Activated T-helper 9 cell treated with anti-CD3 and anti-CD28 coated beads, Interleukin-2, amount 50 U/mL, for 16 hours (primary cell): ENCODE results near the gene PCDH20.
"Not testable (repeated sequence)": the region's sequence is repeated elsewhere in the genome, so short reads cannot be mapped to it uniquely, and the experiment has no call there.

Experiments
- DNase-seq: peaks from one replicate; pipeline ENCODE4 v3.0.0-alpha.2; 2020; ENCODE audit warnings: low read depth

Gene PCDH20

GRCh38 chr13:61415749-61416148 lies at the start of gene PCDH20:
PCDH20 (minus strand) TSS chr13:61415849; CDS start chr13:61415158, 691 bp downstream.
- DNase-seq = no peak

- no peak for DNase-seq
These were observed 47.4 kb upstream of the PCDH20 start for GRCh38 chr13:61463024-61463423.

- no peak for DNase-seq
These were observed 37.5 kb upstream of the PCDH20 start for GRCh38 chr13:61453121-61453520.

GRCh38 chr13:61432029-61432428 lies 16.4 kb upstream of the PCDH20 start:
- DNase-seq = no peak

GRCh38 chr13:61423915-61424314 lies 8.3 kb upstream of the PCDH20 start:
- DNase-seq = no peak

- DNase-seq = no peak
These were observed 1.5 kb upstream of the PCDH20 start for GRCh38 chr13:61417086-61417570.

- no peak for DNase-seq
These were observed 459 bp downstream of the PCDH20 start for GRCh38 chr13:61415058-61415721.

- no peak for DNase-seq
These were observed 977 bp downstream of the PCDH20 start for GRCh38 chr13:61414686-61415057.

GRCh38 chr13:61413572-61414535 lies 1.8 kb downstream of the PCDH20 start:
- no peak for DNase-seq

- no peak for DNase-seq
These were observed 4.9 kb downstream of the PCDH20 start for GRCh38 chr13:61410669-61411297.

GRCh38 chr13:61410266-61410665 lies 5.4 kb downstream of the PCDH20 start:
- no peak for DNase-seq

GRCh38 chr13:61408571-61408970 lies 7.1 kb downstream of the PCDH20 start:
- DNase-seq = no peak

GRCh38 chr13:61406275-61406674 lies 9.4 kb downstream of the PCDH20 start:
- no peak for DNase-seq

- DNase-seq = no peak
These were observed 19.5 kb downstream of the PCDH20 start for GRCh38 chr13:61396121-61396520.

- no peak for DNase-seq
These were observed 24.2 kb downstream of the PCDH20 start for GRCh38 chr13:61391426-61391825.

GRCh38 chr13:61387694-61388093 lies 28.0 kb downstream of the PCDH20 start:
- DNase-seq = no peak

GRCh38 chr13:61383111-61383510 lies 32.5 kb downstream of the PCDH20 start:
- no peak for DNase-seq

GRCh38 chr13:61370520-61370919 lies 45.1 kb downstream of the PCDH20 start:
- DNase-seq = no peak

GRCh38 chr13:61364690-61365089 lies 51.0 kb downstream of the PCDH20 start:
- not testable (repeated sequence) for DNase-seq

- DNase-seq = no peak
These were observed 53.1 kb downstream of the PCDH20 start for GRCh38 chr13:61362522-61362921.
